GM20000 (cell line): Measurements from ENCODE around the gene INMT.

Source experiments
- DNase-seq: peaks from one replicate; pipeline ENCODE4 v3.0.0; 2012; ENCODE audit warnings: low spot score
- TF ChIP-seq, protein P1 (sequence below): IDR thresholded peaks from 2 replicates; pipeline ENCODE4 v1.5.1; 2012; ENCODE audit warnings: mild to moderate bottlenecking, control low read depth; ENCODE audit errors: extremely low read depth, missing control alignments

Gene INMT

DNA sequence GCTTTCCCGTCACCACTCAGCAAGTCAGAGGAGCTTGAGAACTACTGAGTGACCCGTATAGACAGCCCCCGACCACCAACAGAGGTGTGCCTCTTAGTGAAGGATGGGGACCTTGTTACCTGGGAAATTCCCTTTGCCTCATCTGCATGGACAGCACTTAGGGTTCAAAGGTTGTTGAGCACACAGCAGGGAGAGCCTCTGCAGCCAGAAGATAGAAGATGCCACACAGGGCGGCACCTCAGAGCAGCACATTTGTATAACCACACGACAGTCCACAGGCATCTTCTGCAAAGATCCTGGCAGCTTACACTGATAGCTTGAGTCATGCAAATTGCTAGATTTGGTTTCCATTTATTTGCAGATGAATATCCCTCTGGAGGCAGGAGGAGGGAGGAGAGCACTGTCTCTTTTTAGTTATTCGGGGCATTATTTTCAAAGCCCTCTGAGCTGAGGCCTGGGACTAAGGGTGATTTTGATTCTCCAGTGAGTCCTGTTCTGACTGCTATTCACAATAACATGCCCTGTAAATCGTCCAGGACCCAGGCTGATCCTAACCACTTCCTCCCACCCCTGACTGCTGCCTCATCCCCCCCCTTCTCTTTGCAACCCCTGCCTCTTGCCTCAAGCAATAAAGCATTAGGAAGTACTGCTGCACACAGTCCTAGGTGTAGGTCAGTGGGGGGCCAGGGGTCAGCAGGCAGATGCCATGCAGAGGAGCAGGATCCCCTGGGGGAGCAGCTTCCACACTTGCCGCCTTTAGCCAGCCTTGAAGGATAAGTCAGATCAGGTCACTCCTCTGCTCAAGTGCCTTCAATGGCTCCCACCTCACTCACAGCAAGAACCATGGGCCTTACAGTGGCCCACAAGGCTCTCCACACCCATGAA lies 24.6 kb upstream of the INMT start:
- TF ChIP-seq, protein P1, sequence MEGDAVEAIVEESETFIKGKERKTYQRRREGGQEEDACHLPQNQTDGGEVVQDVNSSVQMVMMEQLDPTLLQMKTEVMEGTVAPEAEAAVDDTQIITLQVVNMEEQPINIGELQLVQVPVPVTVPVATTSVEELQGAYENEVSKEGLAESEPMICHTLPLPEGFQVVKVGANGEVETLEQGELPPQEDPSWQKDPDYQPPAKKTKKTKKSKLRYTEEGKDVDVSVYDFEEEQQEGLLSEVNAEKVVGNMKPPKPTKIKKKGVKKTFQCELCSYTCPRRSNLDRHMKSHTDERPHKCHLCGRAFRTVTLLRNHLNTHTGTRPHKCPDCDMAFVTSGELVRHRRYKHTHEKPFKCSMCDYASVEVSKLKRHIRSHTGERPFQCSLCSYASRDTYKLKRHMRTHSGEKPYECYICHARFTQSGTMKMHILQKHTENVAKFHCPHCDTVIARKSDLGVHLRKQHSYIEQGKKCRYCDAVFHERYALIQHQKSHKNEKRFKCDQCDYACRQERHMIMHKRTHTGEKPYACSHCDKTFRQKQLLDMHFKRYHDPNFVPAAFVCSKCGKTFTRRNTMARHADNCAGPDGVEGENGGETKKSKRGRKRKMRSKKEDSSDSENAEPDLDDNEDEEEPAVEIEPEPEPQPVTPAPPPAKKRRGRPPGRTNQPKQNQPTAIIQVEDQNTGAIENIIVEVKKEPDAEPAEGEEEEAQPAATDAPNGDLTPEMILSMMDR = no peak
- DNase-seq = no peak

GRCh38 chr7:30728591-30729100 lies 23.3 kb upstream of the INMT start:
- TF ChIP-seq, protein P1 = no peak
- no peak for DNase-seq

GRCh38 chr7:30729642-30730041 lies 22.3 kb upstream of the INMT start:
- DNase-seq = no peak
- TF ChIP-seq, protein P1 = no peak

GRCh38 chr7:30730097-30730496 lies 21.8 kb upstream of the INMT start:
- no peak for DNase-seq
- TF ChIP-seq, protein P1 = no peak

GRCh38 chr7:30730996-30731395 lies 20.9 kb upstream of the INMT start:
- TF ChIP-seq, protein P1 = no peak
- DNase-seq = no peak

DNA sequence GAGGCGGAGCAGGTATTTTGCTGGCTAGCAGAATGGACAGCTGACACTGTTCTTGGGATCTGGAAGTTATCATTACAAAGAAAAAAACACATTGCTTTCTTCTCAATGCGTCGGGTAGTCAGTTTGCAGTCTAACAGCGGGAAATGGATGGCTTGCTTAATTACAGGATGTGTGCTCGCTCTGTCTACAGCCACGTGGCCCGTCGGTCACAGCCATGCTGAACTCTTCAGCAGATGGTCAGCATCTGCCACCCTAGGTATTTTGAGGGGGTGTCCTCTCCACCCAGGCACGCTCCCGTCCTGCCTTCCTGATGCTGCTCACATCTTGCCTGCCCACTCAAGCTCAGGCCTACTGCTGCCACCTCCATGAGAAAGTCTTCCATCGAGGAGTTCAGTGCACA lies 20.4 kb upstream of the INMT start:
- TF ChIP-seq, protein P1 = no peak
- DNase-seq = no peak

- TF ChIP-seq, protein P1 = no peak
- no peak for DNase-seq
Measured at GRCh38 chr7:30732606-30733005, 19.3 kb upstream of the INMT start.
